Spleen (tissue), 3 donors: ENCODE measurements around the gene ATG4C.
"Not testable (repeated sequence)": the region's sequence is repeated elsewhere in the genome, so short reads cannot be mapped to it uniquely, and the experiment has no call there.

Experiments
- POLR2A ChIP-seq, 3 donors: fragments of 450-650 bp; IDR thresholded peaks; one replicate each; pipeline ENCODE4 v1.5.1; 2017; ENCODE audit warnings: antibody characterized with exemption in 3 of 3, mild to moderate bottlenecking in 1 of 3
- POLR2AphosphoS5 ChIP-seq, 3 donors: sonication (generic); formaldehyde crosslinking; IDR thresholded peaks; one replicate each; pipeline ENCODE4 v1.5.1; 2017; ENCODE audit warnings: antibody characterized with exemption in 3 of 3

GRCh38 chr1:62768551-62768950 is 15.4 kb upstream of the ATG4C start:
- TF ChIP-seq POLR2AphosphoS5, POLR2A (IDR thresholded peaks at IDR 0.05): not testable (repeated sequence)
